HCT116 (cell line): Measurements from ENCODE around the gene CDH13. TPM values are rescaled to one million over a fixed set of nuclear protein-coding genes. Genes with fewer than 3 reads are reported as not detected.

Source experiments
- ATAC-seq: fragments of 200-7000 bp; cut with Tn5 transposase; 2 replicates; pipeline ENCODE4 v1.9.1; 2020; ENCODE audit warnings: mild to moderate bottlenecking, moderate library complexity
- BruUV-seq: library from RNA; stranded (reverse); fragments of 400-500 nt; replicated peaks from 2 replicates; lab custom pipeline; 2021; lab: Mats Ljungman, UMichigan
- CTCF ChIA-PET: fragments of 300-600 bp; sonication (Branson Sonifier 250); formaldehyde crosslinking; loops from one replicate; lab custom pipeline; 2021; ENCODE audit warnings: antibody characterized with exemption; lab: Charles Lee
- POLR2A ChIA-PET: fragments of 300-600, 350-600 bp; sonication (Branson Sonifier 250); formaldehyde crosslinking; loops from one replicate; lab custom pipeline; 2021; ENCODE audit warnings: antibody characterized with exemption; lab: Charles Lee
- RAD21 ChIA-PET, 2 experiments: fragments of 300-600 bp; sonication (Branson Sonifier 250); formaldehyde crosslinking; loops; one replicate each; lab custom pipeline; 2023; ENCODE audit warnings: low total read pairs in 2 of 2; ENCODE audit not compliant: uncharacterized antibody in 2 of 2, unreplicated experiment in 2 of 2, low non-redundant PET in 1 of 2; lab: Charles Lee
- DNase-seq: peaks from one replicate; pipeline ENCODE4 v3.0.0-alpha.2; 2010; ENCODE audit warnings: low read depth, low spot score
- H2AFZ ChIP-seq: fragments of 200-600 bp; shearing (Covaris generic), sonication (generic); 2 replicates; pipeline ENCODE4 v1.6.1; 2017; ENCODE audit warnings: low read depth, mixed run types, mixed read lengths, antibody characterized with exemption, low read length; ENCODE audit not compliant: poor library complexity, severe bottlenecking
- H3K27ac ChIP-seq: 2 replicates; pipeline ENCODE4 v1.5.1; 2012; ENCODE audit warnings: low read depth, low read length
- H3K27me3 ChIP-seq: fragments of 200-600 bp; sonication (generic); 2 replicates; pipeline ENCODE4 v1.6.1; 2016; ENCODE audit warnings: mixed run types, low read length, mixed read lengths; ENCODE audit not compliant: insufficient read depth
- H3K36me3 ChIP-seq, 2 experiments: fragments of 200-500 bp in 1 of 2; fragments of 200-600 bp in 1 of 2; sonication (Bioruptor generic) in 1 of 2; sonication (generic) in 1 of 2; 2 replicates each; pipeline versions ENCODE4 v1.5.1 to v1.6.1; 2014 to 2016; ENCODE audit warnings: low read length in 2 of 2, inconsistent platforms in 1 of 2, mixed read lengths in 1 of 2, mixed run types in 1 of 2; ENCODE audit not compliant: insufficient read depth in 2 of 2, control insufficient read depth in 1 of 2
- H3K4me1 ChIP-seq, 2 experiments: fragments of 200-600 bp in 1 of 2; sonication (generic) in 1 of 2; 2 replicates each; pipeline versions ENCODE4 v1.5.1 to v1.6.1; 2012 to 2017; ENCODE audit warnings: low read length in 2 of 2, inconsistent platforms in 1 of 2, mild to moderate bottlenecking in 1 of 2, mixed read lengths in 1 of 2, mixed run types in 1 of 2, moderate library complexity in 1 of 2; ENCODE audit not compliant: insufficient read depth in 2 of 2, control insufficient read depth in 1 of 2
- H3K4me2 ChIP-seq: fragments of 200-600 bp; sonication (generic); 2 replicates; pipeline ENCODE4 v1.6.1; 2017; ENCODE audit warnings: mixed run types, low read length, mixed read lengths
- H3K4me3 ChIP-seq, 2 experiments: fragments of 200-600 bp in 1 of 2; sonication (generic) in 1 of 2; replicated peaks in 1 of 2; 2 replicates each; pipeline ENCODE4 v1.5.1; 2011 to 2016; ENCODE audit warnings: low read length in 2 of 2, control low read depth in 1 of 2, low read depth in 1 of 2, mild to moderate bottlenecking in 1 of 2, mixed read lengths in 1 of 2, mixed run types in 1 of 2
- H3K79me2 ChIP-seq: fragments of 200-600 bp; sonication (generic); 2 replicates; pipeline ENCODE4 v1.6.1; 2017; ENCODE audit warnings: mild to moderate bottlenecking, mixed run types, low read length, moderate library complexity, mixed read lengths; ENCODE audit not compliant: insufficient read depth
- H3K9ac ChIP-seq: fragments of 200-600 bp; sonication (generic); 2 replicates; pipeline ENCODE4 v1.6.1; 2016; ENCODE audit warnings: low read length, mixed read lengths
- H3K9me2 ChIP-seq: fragments of 200-600 bp; sonication (generic), shearing (Covaris generic); 2 replicates; pipeline ENCODE4 v1.6.1; 2017; ENCODE audit warnings: mixed run types, mild to moderate bottlenecking, moderate library complexity; ENCODE audit not compliant: insufficient read depth
- H3K9me3 ChIP-seq, 2 experiments: fragments of 200-500 bp in 1 of 2; fragments of 200-600 bp in 1 of 2; sonication (Bioruptor generic) in 1 of 2; sonication (generic) in 1 of 2; 2 replicates each; pipeline ENCODE4 v1.6.1; 2014 to 2017; ENCODE audit warnings: low read length in 2 of 2, mixed read lengths in 2 of 2, inconsistent platforms in 1 of 2, low read depth in 1 of 2, mild to moderate bottlenecking in 1 of 2, mixed run types in 1 of 2, moderate library complexity in 1 of 2; ENCODE audit not compliant: control insufficient read depth in 1 of 2, insufficient read depth in 1 of 2
- H4K20me1 ChIP-seq: fragments of 200-600 bp; sonication (generic), shearing (Covaris generic); 2 replicates; pipeline ENCODE4 v1.6.1; 2017; ENCODE audit warnings: mixed run types, mild to moderate bottlenecking, moderate library complexity; ENCODE audit not compliant: insufficient read depth
- CBX3 ChIP-seq: IDR thresholded peaks from 2 replicates; pipeline ENCODE4 v1.6.1; 2012; ENCODE audit warnings: low read depth
- CEBPB ChIP-seq: IDR thresholded peaks from 2 replicates; pipeline ENCODE4 v1.6.1; 2012; ENCODE audit warnings: low read depth
- ELF1 ChIP-seq: IDR thresholded peaks from 2 replicates; pipeline ENCODE4 v1.6.1; 2012; ENCODE audit warnings: low read depth, borderline replicate concordance
- EZH2 ChIP-seq: fragments of 200-600 bp; sonication (generic); IDR thresholded peaks from 2 replicates; pipeline ENCODE4 v1.6.1; 2017; ENCODE audit warnings: antibody characterized with exemption, mixed run types
- EZH2phosphoT487 ChIP-seq: fragments of 200-600 bp; IDR thresholded peaks from 2 replicates; pipeline ENCODE4 v1.6.1; 2018; ENCODE audit warnings: antibody characterized with exemption, borderline replicate concordance
- FOSL1 ChIP-seq: IDR thresholded peaks from 2 replicates; pipeline ENCODE4 v1.6.1; 2012; ENCODE audit warnings: low read depth
- POLR2A ChIP-seq: IDR thresholded peaks from 2 replicates; pipeline ENCODE4 v1.7.0; 2011; ENCODE audit warnings: borderline replicate concordance; ENCODE audit not compliant: insufficient read depth, insufficient read length; ENCODE audit errors: extremely low read depth
- SIN3A ChIP-seq: IDR thresholded peaks from 2 replicates; pipeline ENCODE4 v1.6.1; 2012; ENCODE audit warnings: low read depth
- SP1 ChIP-seq: IDR thresholded peaks from 2 replicates; pipeline ENCODE4 v1.6.1; 2012; ENCODE audit warnings: low read depth
- SRF ChIP-seq: IDR thresholded peaks from 2 replicates; pipeline ENCODE4 v1.6.1; 2012; ENCODE audit warnings: low read depth
- ZFX ChIP-seq: fragments of 450-650 bp; IDR thresholded peaks from 2 replicates; pipeline ENCODE4 v1.6.1; 2017
- ZNF274 ChIP-seq: fragments of 200-500 bp; sonication (Bioruptor generic); IDR thresholded peaks from 2 replicates; pipeline ENCODE4 v1.6.1; 2014; ENCODE audit warnings: mild to moderate bottlenecking, low read depth, low read length, inconsistent platforms
- intact Hi-C: fragments of 100-400 bp; cut with micrococcal nuclease; formaldehyde crosslinking; loops from 2 replicates; pipeline ENCODE4 v1.10.0; 2022
- total RNA-seq: library from RNA; stranded (reverse); gene quantifications from one replicate; pipeline ENCODE4 v1.2.1, GENCODE V29; 2021; ENCODE audit not compliant: unreplicated experiment
- TF ChIP-seq, protein P1 (sequence below), 3 experiments: fragments of 200-600 bp in 1 of 3; sonication (generic) in 1 of 3; IDR thresholded peaks in 2 of 3; conservative IDR thresholded peaks in 1 of 3; 2 replicates each; pipeline ENCODE4 v1.5.1; 2012 to 2017; ENCODE audit warnings: low read depth in 2 of 3, low read length in 2 of 3, antibody characterized with exemption in 1 of 3, borderline replicate concordance in 1 of 3, control low read depth in 1 of 3, mild to moderate bottlenecking in 1 of 3, mixed read lengths in 1 of 3, mixed run types in 1 of 3, moderate library complexity in 1 of 3; ENCODE audit not compliant: insufficient read depth in 1 of 3
- TF ChIP-seq, protein P2 (sequence below): IDR thresholded peaks from 2 replicates; pipeline ENCODE4 v1.6.1; 2012

The CDH13 gene
- total RNA-seq, 1 experiment from 2014 or later = not detected

DNA sequence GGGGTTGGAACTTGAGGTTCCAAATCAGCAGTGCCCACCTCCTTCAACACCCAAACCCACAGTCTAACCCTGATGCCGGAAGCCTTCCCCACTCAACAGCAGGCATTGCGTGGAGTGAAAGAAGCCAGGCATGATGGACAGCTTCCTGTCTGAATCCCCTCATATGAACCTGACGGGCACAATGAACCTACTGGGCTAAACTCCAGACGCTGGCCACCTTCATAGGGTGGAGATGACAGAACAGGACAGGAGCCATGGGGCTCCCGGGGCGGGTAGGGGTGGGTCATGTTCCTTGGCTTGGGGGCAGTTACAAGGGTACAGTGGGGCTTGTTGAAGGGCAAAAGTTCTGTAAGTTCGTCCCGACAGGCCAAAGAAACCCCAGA lies 1180.5 kb downstream of the CDH13 start:
- ChIA-PET POLR2A (no interaction called here), CTCF (no interaction called here), RAD21 (no interaction called here)
- Histone ChIP-seq H3K27ac (no peak overlapping the region), H2AFZ (peak overlapping the region; percentile 61), H3K9me3 (no peaks in the 10 kb centered on the region), H3K4me3 (peak overlapping the region; percentile 89 to 96), H3K4me1 (peaks cover 18 to 28% of the 10 kb centered on the region in 2 experiments), H4K20me1 (no peaks in the 10 kb centered on the region), H3K9ac (no peak overlapping the region), H3K79me2 (peaks cover 42% of the 10 kb centered on the region), H3K9me2 (no peaks in the 10 kb centered on the region), H3K4me2 (peak overlapping the region; percentile 91), H3K36me3 (peaks cover 1 to 13% of the 10 kb centered on the region in 2 experiments; a peak in 2 of 4 replicates), H3K27me3 (no peaks in the 10 kb centered on the region)
- ATAC-seq (peak; percentile 25), DNase-seq (no peak)
- intact Hi-C loops = no loop called here
- BruUV-seq = no TSS peak
- no peak for TF ChIP-seq SP1
- TF ChIP-seq POLR2A = no peak
- TF ChIP-seq, protein P1, sequence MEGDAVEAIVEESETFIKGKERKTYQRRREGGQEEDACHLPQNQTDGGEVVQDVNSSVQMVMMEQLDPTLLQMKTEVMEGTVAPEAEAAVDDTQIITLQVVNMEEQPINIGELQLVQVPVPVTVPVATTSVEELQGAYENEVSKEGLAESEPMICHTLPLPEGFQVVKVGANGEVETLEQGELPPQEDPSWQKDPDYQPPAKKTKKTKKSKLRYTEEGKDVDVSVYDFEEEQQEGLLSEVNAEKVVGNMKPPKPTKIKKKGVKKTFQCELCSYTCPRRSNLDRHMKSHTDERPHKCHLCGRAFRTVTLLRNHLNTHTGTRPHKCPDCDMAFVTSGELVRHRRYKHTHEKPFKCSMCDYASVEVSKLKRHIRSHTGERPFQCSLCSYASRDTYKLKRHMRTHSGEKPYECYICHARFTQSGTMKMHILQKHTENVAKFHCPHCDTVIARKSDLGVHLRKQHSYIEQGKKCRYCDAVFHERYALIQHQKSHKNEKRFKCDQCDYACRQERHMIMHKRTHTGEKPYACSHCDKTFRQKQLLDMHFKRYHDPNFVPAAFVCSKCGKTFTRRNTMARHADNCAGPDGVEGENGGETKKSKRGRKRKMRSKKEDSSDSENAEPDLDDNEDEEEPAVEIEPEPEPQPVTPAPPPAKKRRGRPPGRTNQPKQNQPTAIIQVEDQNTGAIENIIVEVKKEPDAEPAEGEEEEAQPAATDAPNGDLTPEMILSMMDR (IDR thresholded peaks at IDR 0.05 in 2 of 3, conservative IDR thresholded peaks at IDR 0.05 in 1 of 3; ENCODE audit: borderline replicate concordance in 1 of 3, insufficient read depth in 1 of 3, low read depth in 2 of 3, low read length in 2 of 3) = no peak
- TF ChIP-seq SIN3A = no peak
- no peak for TF ChIP-seq SRF
- no peak for TF ChIP-seq ZNF274
- TF ChIP-seq CBX3 = no peak
- TF ChIP-seq ELF1 = no peak
- TF ChIP-seq CEBPB = no peak
- no peak for TF ChIP-seq FOSL1
- TF ChIP-seq EZH2phosphoT487 = no peak
- TF ChIP-seq, protein P2, sequence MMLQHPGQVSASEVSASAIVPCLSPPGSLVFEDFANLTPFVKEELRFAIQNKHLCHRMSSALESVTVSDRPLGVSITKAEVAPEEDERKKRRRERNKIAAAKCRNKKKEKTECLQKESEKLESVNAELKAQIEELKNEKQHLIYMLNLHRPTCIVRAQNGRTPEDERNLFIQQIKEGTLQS = no peak
- no peak for TF ChIP-seq EZH2
- no peak for TF ChIP-seq ZFX
